AG04449 (cell line): ENCODE data around the gene ABL1.
A peak's percentile ranks its signal among the peaks of the same experiment; 100 is the strongest.

Experiments used
- CTCF ChIA-PET: fragments of 350-600 bp; formaldehyde crosslinking; extraction: SDS; loops from one replicate; lab custom pipeline; 2021; ENCODE audit warnings: antibody characterized with exemption; lab: Yijun Ruan, JAX
- POLR2A ChIA-PET: fragments of 400-600, 350-600 bp; formaldehyde crosslinking; extraction: SDS; loops from one replicate; lab custom pipeline; 2020; ENCODE audit warnings: antibody characterized with exemption, inconsistent platforms; lab: Yijun Ruan, JAX
- DNase-seq: peaks from one replicate; pipeline ENCODE4 v3.0.0-alpha.2; 2010; ENCODE audit warnings: low read depth, low spot score
- H3K4me3 ChIP-seq: 2 replicates; pipeline ENCODE4 v1.5.1; 2011; ENCODE audit warnings: low read depth, mild to moderate bottlenecking, control low read depth, low read length
- CTCF ChIP-seq: IDR thresholded peaks from one replicate; pipeline ENCODE4 v1.5.1; 2011; ENCODE audit warnings: mild to moderate bottlenecking, moderate library complexity, low read length, control low read depth, inconsistent platforms; ENCODE audit not compliant: insufficient read depth; ENCODE audit errors: missing control alignments

ABL1 gene

DNA sequence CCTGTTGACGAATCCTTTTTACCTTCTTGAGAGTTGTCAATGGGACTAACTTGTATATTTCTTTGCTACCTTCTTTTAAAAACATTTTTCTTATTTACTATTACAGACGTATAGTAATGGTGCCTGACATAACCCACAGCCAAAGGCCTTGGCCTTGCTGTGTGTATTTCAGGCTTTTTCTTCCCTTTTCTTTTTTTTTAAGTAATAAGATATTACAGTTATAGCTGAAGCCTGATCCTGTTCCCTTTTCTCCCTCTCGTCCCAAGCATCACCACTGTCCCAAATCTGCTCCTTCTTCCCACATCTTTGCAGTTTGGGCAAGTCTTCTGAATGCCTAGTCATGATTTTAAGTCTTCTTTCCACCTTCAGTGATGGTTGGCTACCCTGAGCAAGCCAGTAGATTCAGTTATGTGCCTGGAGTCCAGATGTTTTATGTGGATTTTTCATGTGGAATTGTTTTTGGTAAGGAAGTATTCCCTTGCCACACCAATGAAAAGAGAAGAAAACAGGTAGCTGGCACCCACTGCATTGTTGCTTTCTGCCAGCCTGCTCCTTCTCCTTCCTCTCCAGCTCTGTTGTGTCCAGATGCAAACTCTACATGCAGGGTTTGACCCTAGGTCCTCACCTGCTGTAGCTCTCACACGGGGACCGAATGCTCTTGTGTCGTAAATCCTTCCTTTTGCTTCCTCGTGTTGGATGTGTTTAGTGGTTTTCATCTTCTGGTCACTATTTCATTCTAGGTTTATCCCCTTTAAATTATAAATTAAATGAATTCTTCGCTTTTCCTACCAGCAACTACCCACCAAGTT lies 26.5 kb downstream of the ABL1 start:
- no peak overlapping the region for H3K4me3 ChIP-seq
- no peak for TF ChIP-seq CTCF
- no peak for DNase-seq
- ChIA-PET POLR2A (interaction anchor here (0.7 to 1.3 kb wide), 3 partner anchors 15 to 155 kb away, joined by 3 to 4 read pairs (median 3); no protein-coding TSS in a partner anchor), CTCF (interaction anchor here (1.0 to 12.4 kb wide), 13 partner anchors 8 to 187 kb away, joined by 3 to 786 read pairs (median 12); partner anchors contain the start of gene ABL1)

GRCh38 chr9:130862217-130862616 lies 27.2 kb downstream of the ABL1 start:
- POLR2A ChIA-PET = interaction anchor here (0.7 to 1.3 kb wide), 2 partner anchors 16 to 155 kb away, joined by 3 read pairs; no protein-coding TSS in a partner anchor
- no peak overlapping the region for H3K4me3 ChIP-seq
- no peak for DNase-seq
- no peak for TF ChIP-seq CTCF
- CTCF ChIA-PET = interaction anchor here (1.0 to 12.4 kb wide), 10 partner anchors 8 to 186 kb away, joined by 3 to 786 read pairs (median 50); partner anchors contain the start of gene ABL1

GRCh38 chr9:130862747-130863146 lies 27.7 kb downstream of the ABL1 start:
- DNase-seq = no peak
- POLR2A ChIA-PET = interaction anchor here (1.3 kb wide), 1 partner anchor 16 kb away, joined by 3 read pairs; no protein-coding TSS in a partner anchor
- no peak for TF ChIP-seq CTCF
- H3K4me3 ChIP-seq = no peak overlapping the region
- CTCF ChIA-PET = interaction anchor here (1.0 to 12.4 kb wide), 11 partner anchors 7 to 185 kb away, joined by 3 to 786 read pairs (median 14); partner anchors contain the start of gene ABL1

- POLR2A ChIA-PET = no interaction called here
- no peak overlapping the region for H3K4me3 ChIP-seq
- DNase-seq = no peak
- CTCF ChIA-PET = interaction anchor here (0.9 to 12.4 kb wide), 17 partner anchors 11 to 184 kb away, joined by 3 to 786 read pairs (median 9); partner anchors contain the start of gene EXOSC2
- TF ChIP-seq CTCF = no peak
These were observed 29.5 kb downstream of the ABL1 start for GRCh38 chr9:130864541-130864940.

DNA sequence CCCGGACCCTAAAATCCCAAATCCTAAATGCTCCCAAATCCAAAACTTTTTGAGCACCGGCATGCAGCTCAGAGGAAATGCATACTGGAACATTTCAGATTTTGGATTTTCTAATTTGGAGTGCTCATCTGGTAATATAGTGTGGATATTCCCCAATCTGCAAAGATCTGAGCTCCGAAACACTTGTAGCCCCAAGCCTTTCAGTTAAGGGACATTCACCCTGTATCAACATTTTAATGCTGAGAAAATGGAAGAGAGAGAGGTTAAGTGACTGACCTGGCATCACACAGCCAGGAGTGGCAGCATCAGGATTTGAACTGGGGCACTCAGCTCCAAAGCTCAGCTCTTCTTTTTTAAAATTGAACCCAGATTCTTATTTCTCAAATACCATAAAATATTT lies 30.9 kb downstream of the ABL1 start:
- ChIA-PET CTCF (interaction anchor here (0.5 to 12.4 kb wide), 53 partner anchors 7 to 183 kb away, joined by 3 to 786 read pairs (median 4); partner anchors contain the start of gene EXOSC2), POLR2A (interaction anchor here (0.6 kb wide), 1 partner anchor 152 kb away, joined by 3 read pairs; no protein-coding TSS in a partner anchor)
- no peak for DNase-seq
- no peak overlapping the region for H3K4me3 ChIP-seq
- TF ChIP-seq CTCF = no peak

GRCh38 chr9:130866474-130866965 lies 31.5 kb downstream of the ABL1 start:
- ChIA-PET CTCF (interaction anchor here (0.5 to 12.4 kb wide), 62 partner anchors 8 to 183 kb away, joined by 3 to 786 read pairs (median 4); partner anchors contain the start of gene EXOSC2), POLR2A (no interaction called here)
- H3K4me3 ChIP-seq = peak overlapping the region; percentile 45
- peak; percentile 84 for TF ChIP-seq CTCF
- DNase-seq = peak; percentile 42
